NCI-H2081 treated with DMSO at 0.1 percent for 48 hours (cell line): ENCODE data around the gene KCTD4.

Experiments used
- DNase-seq: peaks from one replicate; lab custom pipeline; 2025; lab: John Stamatoyannopoulos, UW

Gene KCTD4

DNA sequence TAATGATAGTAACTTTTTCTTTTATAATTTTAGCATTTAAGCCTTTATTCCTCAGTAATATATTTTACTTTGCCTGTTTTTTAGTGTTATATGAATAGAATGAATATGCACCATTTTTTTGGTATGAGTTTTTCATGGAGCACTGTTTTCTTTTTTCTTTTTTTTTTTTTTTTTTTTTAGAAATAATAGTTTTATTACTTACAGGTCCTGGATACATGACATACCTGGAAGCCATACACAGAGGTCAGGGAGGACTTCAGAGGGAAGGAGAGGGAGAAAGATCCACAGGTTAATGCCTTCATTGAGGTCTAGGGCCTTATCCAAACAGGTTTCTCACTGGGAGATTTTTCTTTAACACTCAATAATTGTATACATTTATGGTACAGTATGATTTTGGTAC lies 26.4 kb downstream of the KCTD4 start:
- no peak for DNase-seq

DNA sequence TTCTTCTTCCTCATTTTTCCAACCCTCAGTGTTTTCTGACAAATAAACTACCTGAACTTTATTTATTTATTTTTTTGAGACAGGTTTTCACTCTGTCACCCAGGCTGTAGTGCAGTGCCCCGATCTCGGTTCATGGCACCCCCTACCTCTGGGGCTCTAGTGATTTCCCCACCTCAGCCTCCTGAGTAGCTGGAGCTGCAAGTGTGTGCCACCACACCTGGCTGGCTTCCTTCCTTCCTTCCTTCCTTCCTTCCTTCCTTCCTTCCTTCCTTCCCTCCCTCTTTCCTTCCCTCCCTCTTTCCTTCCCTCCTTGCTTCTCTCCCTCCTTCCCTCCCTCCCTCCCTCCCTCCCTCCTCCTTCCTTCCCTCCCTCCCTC lies 32.3 kb downstream of the KCTD4 start:
- DNase-seq: no peak

DNA sequence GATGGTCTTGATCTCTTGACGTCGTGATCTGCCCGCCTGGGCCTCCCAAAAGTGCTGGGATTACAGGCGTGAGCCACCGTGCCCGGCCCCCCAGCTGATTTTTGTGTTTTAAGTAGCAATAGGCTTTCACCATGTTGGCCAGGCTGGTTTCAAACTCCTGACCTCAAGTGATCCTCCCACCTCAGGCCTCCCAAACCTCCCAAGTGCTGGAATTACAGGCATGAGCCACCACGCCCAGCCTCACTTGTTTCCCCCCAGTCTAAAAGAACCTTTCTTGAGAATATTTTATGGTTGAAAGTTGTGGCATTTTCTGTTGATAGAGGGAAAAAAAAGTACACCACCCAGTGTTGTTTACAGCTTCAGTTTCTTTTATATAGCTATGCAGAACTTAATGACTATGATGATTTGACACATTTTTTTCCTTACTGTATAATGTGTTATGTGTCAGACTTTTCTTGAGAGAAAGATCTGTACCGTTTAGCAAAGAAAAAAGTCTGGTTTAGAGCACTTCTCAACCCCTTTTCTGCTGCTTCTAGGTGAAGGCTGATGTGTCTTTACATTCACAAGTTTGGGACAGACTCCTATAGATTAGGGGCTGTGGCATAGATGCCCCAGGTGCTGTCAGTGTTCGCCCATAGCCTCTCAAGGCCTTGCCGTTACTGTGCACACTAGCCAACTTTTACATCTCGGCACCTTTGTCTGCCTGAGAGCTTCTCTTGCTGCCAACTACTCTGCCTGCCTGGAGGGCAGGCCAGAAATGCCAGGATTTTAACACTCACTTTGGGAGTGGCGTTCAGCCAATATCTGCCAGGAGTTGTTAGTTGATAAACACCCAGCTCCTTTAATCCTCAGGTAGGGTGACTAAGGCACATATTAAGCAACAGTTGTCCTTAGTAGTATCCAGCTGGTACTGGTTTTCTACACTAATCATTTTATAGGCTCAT lies 33.0 kb downstream of the KCTD4 start:
- DNase-seq: no peak

DNA sequence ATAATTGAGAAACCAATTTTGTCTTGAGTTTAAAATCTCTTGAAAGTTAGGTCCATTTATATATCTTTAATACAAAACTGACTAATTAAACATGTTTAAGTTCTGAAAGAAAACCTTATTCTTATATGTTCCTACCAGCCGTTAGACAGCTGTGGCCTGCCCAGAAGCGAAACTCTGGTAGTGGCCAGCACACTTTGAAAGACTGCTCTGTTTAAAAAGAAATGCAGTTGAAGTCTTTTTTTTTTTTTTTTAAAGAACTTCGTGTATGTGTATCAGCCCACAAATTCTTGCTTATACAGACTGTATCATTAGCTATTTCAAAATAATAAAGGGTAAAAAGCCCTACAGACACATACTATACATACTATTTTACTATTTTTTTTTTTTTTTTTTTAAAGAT lies 34.0 kb downstream of the KCTD4 start:
- DNase-seq: no peak

DNA sequence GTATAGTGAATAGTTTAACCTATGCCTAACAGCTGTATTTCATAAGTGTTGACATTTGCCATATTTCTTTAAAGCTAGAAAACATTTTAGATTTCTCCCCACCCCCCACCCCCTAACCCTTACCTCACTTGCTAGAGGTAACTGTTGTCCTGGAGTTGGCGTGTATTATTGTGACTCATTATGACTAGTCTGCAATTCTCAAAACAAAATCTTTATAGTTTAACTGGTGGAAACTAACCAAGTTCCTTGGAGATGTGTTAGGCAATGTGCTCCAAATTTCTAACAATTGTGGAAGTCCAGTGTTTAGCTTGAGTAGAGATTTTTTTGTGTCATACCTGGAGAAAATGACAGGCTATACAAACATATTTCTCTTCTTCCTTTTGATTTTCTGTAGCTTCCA lies 38.0 kb downstream of the KCTD4 start:
- no peak for DNase-seq

DNA sequence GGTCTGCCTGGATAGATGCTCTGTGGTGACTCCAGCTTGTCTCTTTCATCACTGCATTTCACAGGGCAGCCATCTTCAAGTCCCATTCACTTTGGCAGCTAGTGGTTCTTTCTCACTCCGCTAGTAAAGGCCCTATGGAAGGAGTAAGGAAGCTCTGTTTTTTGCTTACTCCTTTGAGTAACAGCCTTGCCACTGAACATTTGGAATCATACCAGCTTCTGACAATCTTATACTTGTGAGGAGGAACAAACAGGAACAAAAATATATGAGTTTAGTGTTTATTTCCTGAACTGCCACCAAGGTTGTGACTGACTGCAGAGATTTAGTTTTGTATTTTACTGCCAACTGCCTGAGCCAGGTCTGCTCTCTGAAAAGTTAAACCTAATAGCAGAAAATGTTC lies 38.7 kb downstream of the KCTD4 start:
- DNase-seq: no peak

DNA sequence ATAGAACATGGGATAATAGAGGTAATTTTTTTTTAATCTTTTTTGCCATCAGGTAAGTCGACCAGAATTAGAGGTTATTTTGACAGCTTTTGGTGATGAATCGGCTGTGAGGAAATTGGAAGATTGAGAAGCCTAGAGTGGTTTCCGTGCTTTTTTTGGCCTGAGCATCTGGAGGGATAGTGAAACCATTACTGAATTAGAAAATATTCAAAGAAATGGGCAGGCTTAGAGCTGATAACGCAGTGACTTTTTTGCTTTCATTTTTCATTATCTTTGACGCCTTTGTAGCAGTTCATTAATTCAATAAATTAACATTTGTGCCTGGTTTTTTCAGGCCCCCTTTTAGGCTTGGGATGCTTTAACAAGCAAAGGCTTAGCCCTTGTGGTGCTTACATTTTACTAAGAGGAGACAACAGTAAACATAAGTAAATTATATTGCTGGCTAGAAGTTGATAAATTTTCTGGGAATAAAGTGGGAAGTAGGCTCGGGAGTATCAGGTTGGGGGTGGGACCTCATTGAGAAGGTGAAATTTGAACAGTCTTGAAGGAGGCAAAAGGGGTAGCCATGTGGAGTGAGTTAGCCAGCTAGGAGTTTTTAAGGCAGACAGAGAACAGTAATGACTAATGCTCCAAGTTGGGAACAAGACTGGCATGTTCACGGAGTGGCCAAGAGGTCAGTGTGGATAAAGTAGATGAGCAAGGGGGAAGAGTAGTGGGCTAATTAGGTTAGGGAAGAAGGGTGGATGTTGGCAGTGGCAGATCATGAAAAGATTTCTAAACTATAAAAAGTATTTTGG lies 44.1 kb downstream of the KCTD4 start:
- no peak for DNase-seq

DNA sequence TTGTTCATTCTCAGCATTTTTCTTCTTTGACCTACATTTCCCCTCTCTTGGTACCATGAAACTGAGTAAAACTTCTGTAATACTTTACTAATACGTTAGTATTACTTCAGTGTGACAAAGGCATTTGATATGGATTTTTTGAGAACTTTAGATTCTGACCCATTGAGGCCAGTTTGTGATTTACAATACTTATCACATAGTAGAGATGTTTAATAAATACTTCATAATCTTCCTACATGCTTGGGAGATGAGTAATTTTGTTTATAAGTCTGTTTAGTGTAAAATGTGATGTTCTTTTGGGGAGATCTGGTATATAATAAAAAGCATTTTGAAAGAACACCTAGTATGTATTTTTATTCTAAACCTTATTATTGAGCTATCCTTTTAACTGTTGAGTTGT lies 50.9 kb downstream of the KCTD4 start:
- DNase-seq: no peak

DNA sequence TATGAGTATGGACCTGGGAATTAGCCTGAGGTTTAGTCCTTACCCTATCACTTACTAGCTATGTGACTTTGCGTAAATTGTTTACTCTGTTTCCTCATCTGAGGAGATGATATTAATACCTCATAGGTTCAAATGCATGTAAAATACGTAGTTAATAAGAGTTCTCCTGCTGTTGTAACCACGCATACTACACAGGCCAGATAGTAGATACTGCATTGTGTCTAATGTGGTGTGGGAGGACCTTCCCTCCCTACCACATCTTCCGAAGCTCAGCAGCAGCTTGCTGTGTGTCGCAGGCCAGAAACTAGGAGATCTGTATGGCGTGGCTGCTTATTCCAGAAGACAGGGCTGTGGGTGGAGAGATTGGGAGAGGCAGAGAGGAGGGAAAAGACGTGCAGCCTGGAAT lies 57.5 kb downstream of the KCTD4 start:
- DNase-seq: no peak
